Measurements from ENCODE around the gene DPH1. TPM values are rescaled to one million over a fixed set of nuclear protein-coding genes. Genes with fewer than 3 reads are reported as not detected.
A peak's percentile ranks its signal among the peaks of the same experiment; 100 is the strongest.

DPH1 gene
- total RNA-seq, 2 donors from 2014 or later: 17.2 to 21.6 TPM

GRCh38 chr17:2003525-2003924, 26.4 kb upstream of the DPH1 start:
- Histone ChIP-seq H3K27ac (peak overlapping the region in 1 of 2 donors; percentile 32), H3K9me3 (no peaks in the 10 kb centered on the region), H3K4me1 (peaks cover 0 to 25% of the 10 kb centered on the region in 2 donors), H3K4me3 (no peak overlapping the region), H3K36me3 (no peaks in the 10 kb centered on the region), H3K27me3 (no peaks in the 10 kb centered on the region)
- no peak for DNase-seq (ENCODE audit: low spot score)
- TF ChIP-seq CTCF (IDR thresholded peaks at IDR 0.05): no peak

DNA sequence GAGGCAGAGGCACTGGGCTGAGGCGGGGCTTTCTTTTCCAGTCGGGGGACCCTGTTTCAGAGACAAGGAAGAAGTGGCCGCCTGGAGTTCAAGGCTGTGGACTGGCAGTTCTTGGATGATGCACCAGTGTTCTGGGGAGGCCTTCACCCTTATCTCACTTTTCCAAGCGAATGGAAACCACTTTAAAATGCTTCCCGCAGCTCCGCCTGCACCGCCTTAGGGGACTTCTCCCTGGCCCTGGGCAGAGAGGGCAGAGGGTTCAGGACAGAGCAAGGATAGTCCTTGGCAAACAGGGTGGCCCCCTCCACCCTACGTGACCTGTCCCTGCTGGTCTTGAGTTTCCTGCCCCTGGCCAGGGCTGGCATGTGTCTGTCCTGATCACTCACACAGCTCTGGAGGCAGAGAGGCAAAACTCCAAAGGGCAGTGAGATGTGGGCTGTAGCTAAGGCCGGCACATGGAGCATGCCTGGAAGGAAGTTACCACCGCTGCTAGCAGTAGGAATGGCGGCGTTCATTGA, 25.5 kb upstream of the DPH1 start:
- no peak for TF ChIP-seq CTCF (IDR thresholded peaks at IDR 0.05)
- Histone ChIP-seq H3K9me3 (no peaks in the 10 kb centered on the region), H3K4me1 (peaks cover 0 to 15% of the 10 kb centered on the region in 2 donors), H3K27me3 (no peaks in the 10 kb centered on the region), H3K27ac (peak overlapping the region in 1 of 2 donors; percentile 39), H3K4me3 (no peak overlapping the region), H3K36me3 (no peaks in the 10 kb centered on the region)
- no peak for DNase-seq (ENCODE audit: low spot score)

DNA sequence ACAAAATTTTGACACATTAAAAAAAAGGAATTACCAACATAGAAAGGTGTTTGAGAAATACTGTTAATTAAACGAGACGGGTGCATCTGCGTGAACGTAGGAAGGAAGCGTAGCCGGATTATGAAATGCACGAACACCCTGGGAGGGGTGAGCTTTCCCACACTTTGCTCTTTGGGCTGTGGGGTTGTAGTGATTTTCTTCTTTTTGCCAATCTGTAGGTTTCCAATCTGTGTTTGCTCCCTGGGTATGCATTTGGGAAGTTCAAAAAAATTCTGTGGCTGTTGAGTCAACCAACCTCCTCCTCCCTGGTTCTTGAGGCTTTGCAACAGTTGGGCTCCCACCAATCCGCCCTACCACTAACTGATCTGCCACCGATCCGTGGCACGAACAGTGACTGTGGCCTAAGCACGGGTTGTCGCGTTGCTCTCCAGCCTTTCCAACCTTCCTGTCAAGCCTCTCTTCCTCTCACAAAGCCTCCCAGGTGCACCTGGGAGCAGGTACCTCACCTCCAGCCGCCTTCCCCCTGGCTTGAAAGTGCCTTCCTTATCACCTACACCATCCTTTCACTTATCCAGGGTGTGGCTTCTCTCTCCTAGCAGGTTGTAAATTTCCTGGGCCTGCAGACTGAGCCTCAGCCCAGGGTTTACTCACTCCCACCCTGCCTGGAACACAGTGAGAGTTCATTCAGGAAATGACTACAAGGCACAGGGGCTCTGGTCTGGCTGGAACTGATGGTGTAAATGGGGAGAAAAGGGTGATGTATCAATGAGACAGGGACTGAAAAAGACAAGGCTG, 21.4 kb upstream of the DPH1 start:
- Histone ChIP-seq H3K9me3 (no peaks in the 10 kb centered on the region), H3K4me1 (peaks cover 0 to 17% of the 10 kb centered on the region in 2 donors), H3K27me3 (no peaks in the 10 kb centered on the region), H3K36me3 (no peaks in the 10 kb centered on the region), H3K4me3 (no peak overlapping the region), H3K27ac (no peak overlapping the region)
- no peak for TF ChIP-seq CTCF (IDR thresholded peaks at IDR 0.05)
- no peak for DNase-seq (ENCODE audit: low spot score)

DNA sequence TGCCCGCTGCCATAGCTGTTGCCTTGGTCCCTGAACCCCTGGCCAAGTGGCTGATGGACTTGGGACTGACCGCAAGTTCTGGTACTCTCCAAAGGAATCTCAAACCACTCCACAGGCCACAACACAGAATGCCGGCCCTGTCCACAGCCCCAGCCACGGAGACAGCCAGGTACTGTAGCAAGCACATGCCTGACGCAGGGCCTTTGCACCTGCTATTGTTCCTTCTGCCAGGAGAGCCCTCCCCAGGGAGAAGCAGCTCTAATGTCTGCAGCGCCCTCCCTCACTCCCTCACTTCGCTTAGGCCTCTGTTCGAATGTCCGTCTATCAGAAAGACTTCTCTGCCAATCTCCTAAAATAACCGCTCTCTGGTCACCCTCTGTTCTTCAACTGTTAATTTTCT, 20.2 kb upstream of the DPH1 start:
- Histone ChIP-seq H3K27ac (no peak overlapping the region), H3K4me1 (peaks cover 0 to 20% of the 10 kb centered on the region in 2 donors), H3K27me3 (no peaks in the 10 kb centered on the region), H3K4me3 (no peak overlapping the region), H3K9me3 (no peaks in the 10 kb centered on the region), H3K36me3 (no peaks in the 10 kb centered on the region)
- TF ChIP-seq CTCF (IDR thresholded peaks at IDR 0.05): no peak
- DNase-seq (ENCODE audit: low spot score): no peak

GRCh38 chr17:2011411-2012371, 18.3 kb upstream of the DPH1 start:
- H3K9me3 ChIP-seq: no peaks in the 10 kb centered on the region
- no peaks in the 10 kb centered on the region for H3K36me3 ChIP-seq
- DNase-seq (ENCODE audit: low spot score): peak; percentile 67
- H3K27me3 ChIP-seq: no peaks in the 10 kb centered on the region
- no peak for TF ChIP-seq CTCF (IDR thresholded peaks at IDR 0.05)
- H3K27ac ChIP-seq: peak overlapping the region; percentile 30 to 32
- peaks cover 0 to 20% of the 10 kb centered on the region in 2 donors for H3K4me1 ChIP-seq
- H3K4me3 ChIP-seq: peak overlapping the region in 1 of 2 donors; percentile 16
